GM10266 (cell line): Measurements from ENCODE around the gene NDST4.

Source experiments
- DNase-seq: peaks from one replicate; pipeline ENCODE4 v3.0.0; 2012; ENCODE audit errors: extremely low spot score
- CTCF ChIP-seq: IDR thresholded peaks from 2 replicates; pipeline ENCODE4 v1.5.1; 2012; ENCODE audit warnings: mild to moderate bottlenecking, low read depth; ENCODE audit not compliant: control insufficient read depth, insufficient read depth; ENCODE audit errors: missing control alignments

The NDST4 gene

GRCh38 chr4:114807759-114808404 is 305.5 kb downstream of the NDST4 start:
- peak; percentile 42 for DNase-seq
- TF ChIP-seq CTCF: peak; percentile 90

- TF ChIP-seq CTCF: no peak
- no peak for DNase-seq
These were observed 306.1 kb downstream of the NDST4 start for GRCh38 chr4:114807357-114807756.

- no peak for TF ChIP-seq CTCF
- DNase-seq: no peak
These were observed 321.4 kb downstream of the NDST4 start for GRCh38 chr4:114791976-114792375.

- no peak for TF ChIP-seq CTCF
- DNase-seq: no peak
These were observed 327.9 kb downstream of the NDST4 start for GRCh38 chr4:114785570-114785969.

GRCh38 chr4:114783215-114783595 is 330.2 kb downstream of the NDST4 start:
- DNase-seq: no peak

GRCh38 chr4:114782415-114783214 is 330.8 kb downstream of the NDST4 start:
- TF ChIP-seq CTCF: no peak
- no peak for DNase-seq

More at GRCh38 chr4:114783215-114783595, 330.2 kb downstream of the NDST4 start:
- no peak for TF ChIP-seq CTCF

GRCh38 chr4:114780205-114780604 is 333.2 kb downstream of the NDST4 start:
- no peak for TF ChIP-seq CTCF
- DNase-seq: no peak
